HL-60/S4 (cell line): ENCODE results near the gene TUB.

Source experiments
- in situ Hi-C: fragments of 300-500 bp; cut with MboI; formaldehyde crosslinking; loops from 2 replicates; pipeline ENCODE4 v1.14.3; 2022; ENCODE audit warnings: low sequenced_read_pairs

The TUB gene

GRCh38 chr11:8089791-8090510 is 8.9 kb downstream of the TUB start:
- in situ Hi-C loops = no loop called here

GRCh38 chr11:8090756-8091155 is 9.7 kb downstream of the TUB start:
- in situ Hi-C loops = no loop called here

DNA sequence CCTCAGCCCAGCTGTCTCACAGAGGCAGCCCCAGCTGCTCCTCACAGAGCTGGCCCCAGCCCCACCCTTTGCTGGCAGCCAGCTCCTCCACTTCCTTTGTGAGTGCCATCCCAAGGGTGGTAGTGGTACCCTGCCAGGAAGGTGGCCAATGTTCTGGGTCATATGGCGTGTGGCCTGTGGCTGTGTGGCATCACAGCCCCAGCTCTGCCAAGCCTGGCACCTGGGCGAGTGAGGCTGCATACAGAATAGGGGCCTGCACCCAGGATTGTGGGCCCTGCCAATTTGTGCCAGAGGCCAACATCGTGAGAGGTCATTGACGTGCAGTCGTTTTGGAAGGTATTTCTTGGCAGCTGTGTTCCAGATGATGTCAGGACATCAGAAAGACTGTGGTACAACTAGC is 10.7 kb downstream of the TUB start:
- in situ Hi-C loops = no loop called here

- in situ Hi-C loops = no loop called here
Observed at GRCh38 chr11:8092587-8093424, 11.8 kb downstream of the TUB start.

DNA sequence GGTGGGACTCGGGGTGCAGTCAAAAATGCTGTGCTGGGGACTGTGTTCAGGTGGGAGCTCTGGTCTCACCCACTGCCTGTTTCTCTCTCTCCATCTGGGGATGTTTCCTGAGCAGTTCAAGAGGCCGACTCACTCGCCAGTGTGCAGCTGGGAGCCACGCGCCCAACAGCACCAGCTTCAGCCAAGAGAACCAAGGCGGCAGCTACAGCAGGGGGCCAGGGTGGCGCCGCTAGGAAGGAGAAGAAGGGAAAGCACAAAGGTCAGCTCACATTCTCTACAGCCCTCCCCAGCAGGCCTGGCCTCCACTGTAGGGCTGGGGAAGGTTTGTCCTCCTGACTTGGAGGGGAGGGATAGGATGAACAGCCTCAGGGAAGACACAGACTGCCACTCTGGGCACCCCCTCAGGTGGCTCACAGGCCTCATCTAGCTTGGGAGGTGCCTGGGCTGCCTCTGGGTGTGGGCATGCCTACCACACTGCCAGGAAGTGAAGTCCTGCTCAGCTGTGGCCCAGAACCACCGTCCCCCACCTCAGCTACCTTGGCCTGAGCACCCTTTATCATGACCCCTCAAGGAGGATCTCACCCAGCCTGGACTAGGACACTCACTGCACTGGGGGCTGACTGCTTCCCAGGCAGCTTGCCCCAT is 13.0 kb downstream of the TUB start:
- in situ Hi-C loops = no loop called here

GRCh38 chr11:8094656-8095055 is 13.6 kb downstream of the TUB start:
- in situ Hi-C loops = no loop called here

DNA sequence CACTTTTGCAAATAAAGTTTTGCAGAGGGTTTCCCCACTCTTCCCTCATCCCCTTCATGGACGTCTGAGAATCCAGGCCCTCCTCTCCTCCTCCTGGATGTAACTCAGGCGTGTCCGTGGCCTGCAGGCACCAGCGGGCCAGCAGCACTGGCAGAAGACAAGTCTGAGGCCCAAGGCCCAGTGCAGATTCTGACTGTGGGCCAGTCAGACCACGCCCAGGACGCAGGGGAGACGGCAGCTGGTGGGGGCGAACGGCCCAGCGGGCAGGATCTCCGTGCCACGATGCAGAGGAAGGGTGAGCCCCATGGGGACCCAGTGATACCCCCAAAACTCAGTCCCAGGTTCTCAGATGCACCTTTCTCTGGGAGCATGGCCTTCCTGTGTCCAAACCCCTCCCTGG is 14.4 kb downstream of the TUB start:
- in situ Hi-C loops = no loop called here

- in situ Hi-C loops = no loop called here
Observed at GRCh38 chr11:8095806-8096522, 15.0 kb downstream of the TUB start.

DNA sequence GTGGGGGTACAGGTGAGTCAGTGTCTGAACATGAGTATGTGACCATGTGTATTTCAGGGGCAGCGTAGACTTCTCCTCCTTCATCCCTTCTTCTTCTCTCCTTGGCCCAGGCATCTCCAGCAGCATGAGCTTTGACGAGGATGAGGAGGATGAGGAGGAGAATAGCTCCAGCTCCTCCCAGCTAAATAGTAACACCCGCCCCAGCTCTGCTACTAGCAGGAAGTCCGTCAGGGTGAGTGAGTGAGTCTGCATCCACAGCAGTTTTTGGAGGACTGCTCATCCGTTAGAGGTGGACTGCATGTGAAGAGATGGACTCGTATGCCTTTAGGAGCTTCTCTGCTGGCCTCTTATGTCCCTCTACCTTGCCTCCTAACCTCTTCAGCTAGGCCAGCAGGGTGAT is 15.6 kb downstream of the TUB start:
- in situ Hi-C loops = no loop called here

DNA sequence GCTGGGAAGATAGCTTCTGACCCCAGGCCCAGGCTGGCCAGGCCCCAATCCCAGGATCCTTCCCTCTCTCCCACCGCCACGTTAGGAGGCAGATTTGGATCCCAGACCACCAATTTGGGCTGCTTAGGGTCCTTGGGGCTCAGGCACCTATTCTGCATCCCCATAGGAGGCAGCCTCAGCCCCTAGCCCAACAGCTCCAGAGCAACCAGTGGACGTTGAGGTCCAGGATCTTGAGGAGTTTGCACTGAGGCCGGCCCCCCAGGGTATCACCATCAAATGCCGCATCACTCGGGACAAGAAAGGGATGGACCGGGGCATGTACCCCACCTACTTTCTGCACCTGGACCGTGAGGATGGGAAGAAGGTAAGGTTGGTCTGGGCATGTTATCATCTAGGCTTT is 16.1 kb downstream of the TUB start:
- in situ Hi-C loops = no loop called here

DNA sequence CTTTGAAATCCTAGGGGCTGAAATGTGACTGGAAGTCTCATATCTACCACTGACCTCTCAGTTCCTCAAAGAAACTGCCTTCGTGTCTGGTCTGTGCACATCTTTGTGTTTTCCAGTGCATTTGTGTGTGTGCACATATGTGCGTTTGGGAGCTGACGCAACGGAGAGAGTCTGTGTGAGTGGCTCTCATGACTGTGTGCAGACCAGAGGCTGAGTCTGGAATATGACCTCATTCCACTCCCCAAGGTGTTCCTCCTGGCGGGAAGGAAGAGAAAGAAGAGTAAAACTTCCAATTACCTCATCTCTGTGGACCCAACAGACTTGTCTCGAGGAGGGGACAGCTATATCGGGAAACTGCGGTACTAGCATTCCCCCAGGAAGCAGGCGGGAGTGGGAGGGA is 16.5 kb downstream of the TUB start:
- in situ Hi-C loops = no loop called here

GRCh38 chr11:8097926-8098325 is 16.9 kb downstream of the TUB start:
- in situ Hi-C loops = no loop called here

DNA sequence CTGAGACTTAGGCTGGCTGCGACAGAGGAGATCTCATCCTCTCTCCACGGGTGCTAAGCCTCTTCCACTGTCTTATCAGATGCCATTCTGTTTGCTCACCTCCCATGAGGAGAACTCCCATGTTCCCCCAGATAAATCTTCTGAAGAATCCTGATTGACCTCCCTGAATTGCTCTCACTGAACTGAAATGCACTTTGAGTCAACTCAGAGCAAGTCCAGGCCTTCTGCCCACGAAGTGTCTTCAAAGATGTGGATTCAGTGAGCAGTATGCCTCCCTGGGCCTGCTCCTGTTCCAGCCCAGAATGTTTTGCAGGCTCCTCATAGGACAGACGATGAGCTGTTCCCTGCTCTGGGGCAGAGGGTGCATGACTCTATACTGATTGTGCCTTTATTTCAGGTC is 17.4 kb downstream of the TUB start:
- in situ Hi-C loops = no loop called here

DNA sequence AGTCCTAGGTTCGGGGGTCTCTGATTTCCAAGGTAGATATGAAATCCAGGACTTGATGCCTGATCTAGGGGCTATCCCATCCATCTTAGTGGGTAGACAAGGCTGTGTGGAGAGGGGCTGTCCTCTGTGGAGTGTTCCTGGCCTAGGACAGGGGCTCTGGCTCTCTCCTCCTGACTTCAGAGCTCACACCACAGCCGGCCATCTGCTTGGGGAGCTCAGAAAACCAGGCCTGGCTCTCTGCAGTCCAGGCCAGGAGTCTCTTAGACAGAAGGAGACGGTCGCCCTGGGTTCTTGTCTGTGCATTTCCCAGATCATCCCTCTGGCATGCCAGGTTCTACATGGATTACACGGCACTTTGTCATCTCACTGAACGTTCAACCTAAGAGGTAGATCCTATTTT is 17.9 kb downstream of the TUB start:
- in situ Hi-C loops = no loop called here

GRCh38 chr11:8099291-8099899 is 18.4 kb downstream of the TUB start:
- in situ Hi-C loops = no loop called here

DNA sequence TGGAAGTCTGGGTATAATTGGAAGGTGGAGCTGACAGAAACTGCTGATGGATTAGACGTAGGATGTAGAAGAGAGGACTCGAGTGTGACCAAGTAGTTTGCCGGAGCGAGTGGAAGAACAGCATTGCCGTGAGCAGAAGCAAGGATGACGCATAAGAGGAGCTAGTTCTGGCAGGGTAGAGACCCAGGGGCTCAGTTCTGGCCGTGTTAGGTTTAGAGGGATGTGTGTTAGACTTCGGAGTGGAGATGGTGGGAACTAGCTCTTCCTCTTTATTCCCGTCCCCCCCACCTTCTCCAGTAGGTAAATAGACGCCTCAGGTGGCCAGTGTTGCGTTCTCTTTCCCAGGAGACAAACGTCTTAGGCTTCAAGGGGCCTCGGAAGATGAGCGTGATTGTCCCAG is 19.1 kb downstream of the TUB start:
- in situ Hi-C loops = no loop called here

- in situ Hi-C loops = no loop called here
Observed at GRCh38 chr11:8100605-8101004, 19.6 kb downstream of the TUB start.

DNA sequence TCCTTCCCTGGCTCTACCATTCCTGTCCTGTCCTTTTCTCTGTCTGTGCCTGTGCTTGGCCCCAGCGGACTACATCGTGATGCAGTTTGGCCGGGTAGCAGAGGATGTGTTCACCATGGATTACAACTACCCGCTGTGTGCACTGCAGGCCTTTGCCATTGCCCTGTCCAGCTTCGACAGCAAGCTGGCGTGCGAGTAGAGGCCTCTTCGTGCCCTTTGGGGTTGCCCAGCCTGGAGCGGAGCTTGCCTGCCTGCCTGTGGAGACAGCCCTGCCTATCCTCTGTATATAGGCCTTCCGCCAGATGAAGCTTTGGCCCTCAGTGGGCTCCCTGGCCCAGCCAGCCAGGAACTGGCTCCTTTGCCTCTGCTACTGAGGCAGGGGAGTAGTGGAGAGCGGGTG is 20.4 kb downstream of the TUB start:
- in situ Hi-C loops = no loop called here

DNA sequence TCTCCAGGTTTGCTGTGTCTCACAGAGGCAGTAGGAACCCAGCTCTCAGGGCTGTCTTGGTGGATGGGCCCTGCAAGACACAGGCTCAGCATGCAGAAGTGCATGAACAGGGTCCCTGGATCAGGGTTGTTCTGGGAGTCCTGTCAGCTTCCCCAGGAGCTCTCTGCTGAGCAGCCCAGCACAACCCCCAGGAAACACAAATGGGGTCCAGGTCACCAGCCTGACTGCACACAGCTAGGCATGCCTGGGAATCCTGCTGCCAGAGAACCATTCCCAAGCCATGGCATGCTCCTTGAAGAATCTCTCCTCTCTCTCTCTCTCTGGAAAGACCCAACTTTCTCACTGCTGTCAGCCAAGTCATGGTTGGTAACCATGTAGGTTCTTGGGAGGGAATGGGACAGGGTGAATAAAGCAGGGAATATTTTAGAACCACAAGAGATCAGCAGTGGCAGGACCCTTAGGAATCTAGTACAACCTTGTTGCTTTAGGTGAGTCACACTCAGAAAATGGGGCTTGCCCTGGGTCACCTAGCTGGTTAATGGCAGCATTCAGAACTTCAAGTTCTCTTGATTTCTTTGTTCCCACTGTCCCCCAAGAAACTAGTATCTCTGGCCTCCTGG is 21.4 kb downstream of the TUB start:
- in situ Hi-C loops = no loop called here

- in situ Hi-C loops = no loop called here
Observed at GRCh38 chr11:8102965-8103364, 22.0 kb downstream of the TUB start.
